ENCODE measurements around the gene GULP1. TPM values are rescaled to one million over a fixed set of nuclear protein-coding genes. Genes with fewer than 3 reads are reported as not detected.

The GULP1 gene
- total and polyA plus RNA-seq, 2 of the 13 experiments (the other 11 are each of a cell fraction or from before 2014, with no cell fraction given), result 0.15 TPM; not detected in 1

DNA sequence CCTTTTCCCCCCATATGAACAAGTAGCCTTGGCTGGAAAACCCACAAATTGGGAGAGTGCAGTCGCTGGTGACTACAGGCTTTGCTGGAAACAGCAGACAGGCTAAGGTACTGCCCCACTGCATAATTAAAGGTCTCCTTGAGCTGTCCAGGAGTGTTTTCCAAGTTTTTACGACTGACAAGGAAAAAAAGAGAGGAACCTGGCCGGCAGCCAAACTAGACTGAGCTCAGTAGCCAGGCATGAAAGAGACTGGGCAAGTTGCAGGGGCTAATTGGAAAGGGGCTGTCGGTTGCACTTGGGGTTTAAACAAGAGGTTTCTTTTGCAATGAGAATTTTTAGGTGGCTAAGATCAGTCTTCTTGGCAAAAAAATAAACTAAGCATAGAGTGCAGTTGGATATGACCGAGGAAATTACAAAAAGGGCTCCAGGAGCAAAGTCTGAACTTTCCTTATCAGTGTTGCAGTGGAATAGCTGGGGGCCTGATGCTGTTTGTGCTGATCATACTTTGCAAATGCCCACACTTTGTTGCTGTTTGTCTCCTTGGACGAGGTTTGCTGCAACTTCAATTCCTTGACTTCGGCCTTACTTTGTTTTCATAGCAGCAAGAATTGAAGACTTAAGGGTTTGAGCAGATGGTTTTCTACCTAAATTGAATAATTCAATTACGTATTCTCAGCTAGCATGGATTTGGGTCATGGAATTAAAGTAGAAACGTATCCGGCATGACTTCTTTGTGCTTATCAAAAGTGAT is 2.1 kb downstream of the GULP1 start:
- Histone ChIP-seq H3K9me3 (ENCODE audit: low read length) (no peaks in the 10 kb centered on the region), H3K27me3 (ENCODE audit: control insufficient read depth in 1 of 2, insufficient read depth in 2 of 2, low read length in 2 of 2) (peaks cover 0 to 28% of the 10 kb centered on the region in 2 experiments; a peak in 4 of 5 replicates), H3K4me2 (ENCODE audit: low read depth, low read length) (no peak overlapping the region), H2AFZ (ENCODE audit: low read length) (no peak overlapping the region), H3K27ac (ENCODE audit: extremely low read length, insufficient read depth, low read length) (no peak overlapping the region), H3K4me1 (ENCODE audit: insufficient read depth, low read length) (peaks cover 13% of the 10 kb centered on the region), H3K36me3 (replicated peaks in 1 of 2; ENCODE audit: control insufficient read depth in 1 of 2, insufficient read depth in 2 of 2, low read length in 2 of 2) (no peaks in the 10 kb centered on the region), H3K9ac (ENCODE audit: insufficient read depth, low read depth, low read length) (no peak overlapping the region), H3K79me2 (ENCODE audit: insufficient read depth, low read length) (no peaks in the 10 kb centered on the region), H3K4me3 (replicated peaks in 1 of 3; ENCODE audit: insufficient read depth in 1 of 3, low read depth in 2 of 3, low read length in 3 of 3) (no peak overlapping the region), H4K20me1 (ENCODE audit: insufficient read depth, low read length) (no peaks in the 10 kb centered on the region)
- ATAC-seq (no peak), FAIRE-seq (no peak), DNase-seq (ENCODE audit: low spot score) (no peak)
- WGBS (ENCODE audit: low lambda C conversion rate), result 17% methylated on average over 10 of the region's 10 CpGs
- no TSS peak for BruUV-seq (replicated peaks)
- POLR2A ChIA-PET, result no interaction called here
- in situ Hi-C loops (cut with HindIII; ENCODE audit: extremely low pct_ligation_motif_present, low pct_unique_long_range_greater_than_20kb), result no loop called here
- CTCF ChIA-PET (ENCODE audit: low intra/inter-chr PET ratio, low total read pairs), result no interaction called here
- TF ChIP-seq KDM1A (CRISPR knock-in tag; IDR thresholded peaks at IDR 0.05) (no peak), ZNF136 (CRISPR knock-in tag; IDR thresholded peaks at IDR 0.05; ENCODE audit: low read depth) (no peak), ZBTB38 (CRISPR knock-in tag; IDR thresholded peaks at IDR 0.05) (no peak), HNF4G (IDR thresholded peaks at IDR 0.05; ENCODE audit: borderline replicate concordance, low read depth, low read length) (no peak), HNF4G (CRISPR knock-in tag; IDR thresholded peaks at IDR 0.05; ENCODE audit: borderline replicate concordance, low read depth) (no peak), POGZ (CRISPR knock-in tag; IDR thresholded peaks at IDR 0.05) (no peak), FOXA3 (CRISPR knock-in tag; IDR thresholded peaks at IDR 0.05) (no peak), ZNF235 (CRISPR knock-in tag; IDR thresholded peaks at IDR 0.05; ENCODE audit: borderline replicate concordance) (no peak), ZNF501 (CRISPR knock-in tag; IDR thresholded peaks at IDR 0.05) (no peak), HOXA5 (CRISPR knock-in tag; IDR thresholded peaks at IDR 0.05) (no peak), NR2C2 (CRISPR knock-in tag; IDR thresholded peaks at IDR 0.05; ENCODE audit: borderline replicate concordance) (no peak), POLR2AphosphoS5 (IDR thresholded peaks at IDR 0.05; ENCODE audit: low read depth, low read length) (no peak), CBX5 (CRISPR knock-in tag; IDR thresholded peaks at IDR 0.05; ENCODE audit: borderline replicate concordance) (no peak), ZNF598 (CRISPR knock-in tag; IDR thresholded peaks at IDR 0.05; ENCODE audit: borderline replicate concordance) (no peak), MXD4 (CRISPR knock-in tag; IDR thresholded peaks at IDR 0.05) (no peak)
- TF ChIP-seq, protein P1, sequence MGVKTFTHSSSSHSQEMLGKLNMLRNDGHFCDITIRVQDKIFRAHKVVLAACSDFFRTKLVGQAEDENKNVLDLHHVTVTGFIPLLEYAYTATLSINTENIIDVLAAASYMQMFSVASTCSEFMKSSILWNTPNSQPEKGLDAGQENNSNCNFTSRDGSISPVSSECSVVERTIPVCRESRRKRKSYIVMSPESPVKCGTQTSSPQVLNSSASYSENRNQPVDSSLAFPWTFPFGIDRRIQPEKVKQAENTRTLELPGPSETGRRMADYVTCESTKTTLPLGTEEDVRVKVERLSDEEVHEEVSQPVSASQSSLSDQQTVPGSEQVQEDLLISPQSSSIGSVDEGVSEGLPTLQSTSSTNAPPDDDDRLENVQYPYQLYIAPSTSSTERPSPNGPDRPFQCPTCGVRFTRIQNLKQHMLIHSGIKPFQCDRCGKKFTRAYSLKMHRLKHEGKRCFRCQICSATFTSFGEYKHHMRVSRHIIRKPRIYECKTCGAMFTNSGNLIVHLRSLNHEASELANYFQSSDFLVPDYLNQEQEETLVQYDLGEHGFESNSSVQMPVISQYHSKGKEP (CRISPR knock-in tag; IDR thresholded peaks at IDR 0.05), result no peak
- TF ChIP-seq, protein P2, sequence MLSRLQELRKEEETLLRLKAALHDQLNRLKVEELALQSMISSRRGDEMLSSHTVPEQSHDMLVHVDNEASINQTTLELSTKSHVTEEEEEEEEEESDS (CRISPR knock-in tag; IDR thresholded peaks at IDR 0.05; ENCODE audit: borderline replicate concordance), result no peak
- TF ChIP-seq, protein P3, sequence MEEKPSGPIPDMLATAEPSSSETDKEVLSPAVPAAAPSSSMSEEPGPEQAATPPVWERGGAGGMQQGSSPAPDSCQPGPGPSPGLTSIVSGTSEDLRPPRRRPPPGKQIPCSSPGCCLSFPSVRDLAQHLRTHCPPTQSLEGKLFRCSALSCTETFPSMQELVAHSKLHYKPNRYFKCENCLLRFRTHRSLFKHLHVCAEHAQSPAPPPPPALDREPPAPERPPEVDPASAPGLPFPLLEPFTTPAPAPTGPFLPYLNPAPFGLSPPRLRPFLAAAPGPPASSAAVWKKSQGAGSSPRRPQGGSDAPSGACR (CRISPR knock-in tag; IDR thresholded peaks at IDR 0.05), result no peak
- TF ChIP-seq, protein P4, sequence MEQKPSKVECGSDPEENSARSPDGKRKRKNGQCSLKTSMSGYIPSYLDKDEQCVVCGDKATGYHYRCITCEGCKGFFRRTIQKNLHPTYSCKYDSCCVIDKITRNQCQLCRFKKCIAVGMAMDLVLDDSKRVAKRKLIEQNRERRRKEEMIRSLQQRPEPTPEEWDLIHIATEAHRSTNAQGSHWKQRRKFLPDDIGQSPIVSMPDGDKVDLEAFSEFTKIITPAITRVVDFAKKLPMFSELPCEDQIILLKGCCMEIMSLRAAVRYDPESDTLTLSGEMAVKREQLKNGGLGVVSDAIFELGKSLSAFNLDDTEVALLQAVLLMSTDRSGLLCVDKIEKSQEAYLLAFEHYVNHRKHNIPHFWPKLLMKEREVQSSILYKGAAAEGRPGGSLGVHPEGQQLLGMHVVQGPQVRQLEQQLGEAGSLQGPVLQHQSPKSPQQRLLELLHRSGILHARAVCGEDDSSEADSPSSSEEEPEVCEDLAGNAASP (CRISPR knock-in tag; IDR thresholded peaks at IDR 0.05; ENCODE audit: borderline replicate concordance), result no peak
- TF ChIP-seq, protein P5, sequence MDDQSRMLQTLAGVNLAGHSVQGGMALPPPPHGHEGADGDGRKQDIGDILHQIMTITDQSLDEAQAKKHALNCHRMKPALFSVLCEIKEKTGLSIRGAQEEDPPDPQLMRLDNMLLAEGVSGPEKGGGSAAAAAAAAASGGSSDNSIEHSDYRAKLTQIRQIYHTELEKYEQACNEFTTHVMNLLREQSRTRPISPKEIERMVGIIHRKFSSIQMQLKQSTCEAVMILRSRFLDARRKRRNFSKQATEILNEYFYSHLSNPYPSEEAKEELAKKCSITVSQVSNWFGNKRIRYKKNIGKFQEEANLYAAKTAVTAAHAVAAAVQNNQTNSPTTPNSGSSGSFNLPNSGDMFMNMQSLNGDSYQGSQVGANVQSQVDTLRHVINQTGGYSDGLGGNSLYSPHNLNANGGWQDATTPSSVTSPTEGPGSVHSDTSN (CRISPR knock-in tag; IDR thresholded peaks at IDR 0.05; ENCODE audit: borderline replicate concordance), result no peak
- intact Hi-C loops (cut with micrococcal nuclease; ENCODE audit: unreplicated experiment), result loop anchor here (5.0 kb wide), 1 partner anchor 74 kb away; no protein-coding TSS in a partner anchor

Measured in HepG2 (cell line).